HG02571 (cell line): Measurements from ENCODE around the gene JUN.

Experiments used
- ATAC-seq: cut with Tn5 transposase; IDR thresholded peaks from one replicate; pipeline ENCODE4 v1.9.1; 2021; ENCODE audit warnings: mild to moderate bottlenecking, moderate library complexity; ENCODE audit not compliant: unreplicated experiment

JUN gene

DNA sequence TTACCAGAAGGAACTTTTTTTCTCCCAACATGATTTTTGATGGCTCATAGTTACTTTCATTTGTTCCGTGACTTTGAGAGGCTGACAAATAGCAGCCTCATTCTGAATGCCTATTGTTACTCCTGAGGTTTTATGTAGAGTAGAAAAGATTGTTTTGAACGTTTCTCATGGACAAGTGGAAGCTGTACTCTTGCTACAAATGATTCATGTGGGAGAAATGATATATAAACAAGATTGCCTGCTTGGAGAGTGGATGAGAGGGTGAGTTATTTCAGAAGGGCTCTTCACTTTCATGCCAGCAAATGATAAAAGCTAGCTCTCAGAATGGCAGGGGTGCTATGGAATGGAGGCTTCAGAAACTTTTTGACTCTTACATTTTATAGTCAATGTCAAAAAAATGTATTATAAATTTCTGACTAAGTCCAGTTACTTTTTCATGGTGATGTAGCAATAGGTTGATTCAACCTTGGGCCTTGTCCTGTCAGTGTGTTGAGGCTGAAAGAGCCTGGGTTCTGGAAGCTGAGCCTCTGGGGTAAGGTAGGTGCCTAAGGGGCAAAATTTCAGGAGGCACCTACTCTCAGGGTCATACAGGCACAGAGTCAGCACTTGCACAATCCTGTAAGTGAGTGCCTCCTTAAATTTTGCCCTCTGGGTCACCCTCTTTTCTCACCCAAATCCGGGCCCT is 19.4 kb downstream of the JUN start:
- no peak for ATAC-seq

GRCh38 chr1:58763214-58763613 is 20.6 kb downstream of the JUN start:
- no peak for ATAC-seq

- no peak for ATAC-seq
Observed at GRCh38 chr1:58762806-58763205, 21.0 kb downstream of the JUN start.

DNA sequence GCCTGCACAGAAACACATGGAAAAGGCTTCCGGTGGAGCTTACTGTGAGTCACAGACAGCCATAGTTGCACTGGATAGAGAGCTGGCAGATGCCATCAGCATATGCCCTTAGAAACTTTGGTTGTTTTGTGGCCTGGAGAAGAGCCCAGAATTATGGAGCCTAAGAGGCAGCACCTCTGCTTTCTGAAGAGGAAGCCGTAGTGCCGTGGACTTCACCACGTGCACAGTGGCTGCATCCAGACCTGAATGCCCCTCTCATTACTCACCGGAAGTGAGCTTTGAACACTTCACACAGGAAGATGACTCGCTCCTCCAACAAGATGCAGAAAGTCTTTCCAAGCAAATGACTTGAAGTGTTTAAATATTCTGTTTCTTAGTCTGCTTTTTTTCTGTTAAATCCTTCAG is 28.4 kb downstream of the JUN start:
- ATAC-seq, result no peak

DNA sequence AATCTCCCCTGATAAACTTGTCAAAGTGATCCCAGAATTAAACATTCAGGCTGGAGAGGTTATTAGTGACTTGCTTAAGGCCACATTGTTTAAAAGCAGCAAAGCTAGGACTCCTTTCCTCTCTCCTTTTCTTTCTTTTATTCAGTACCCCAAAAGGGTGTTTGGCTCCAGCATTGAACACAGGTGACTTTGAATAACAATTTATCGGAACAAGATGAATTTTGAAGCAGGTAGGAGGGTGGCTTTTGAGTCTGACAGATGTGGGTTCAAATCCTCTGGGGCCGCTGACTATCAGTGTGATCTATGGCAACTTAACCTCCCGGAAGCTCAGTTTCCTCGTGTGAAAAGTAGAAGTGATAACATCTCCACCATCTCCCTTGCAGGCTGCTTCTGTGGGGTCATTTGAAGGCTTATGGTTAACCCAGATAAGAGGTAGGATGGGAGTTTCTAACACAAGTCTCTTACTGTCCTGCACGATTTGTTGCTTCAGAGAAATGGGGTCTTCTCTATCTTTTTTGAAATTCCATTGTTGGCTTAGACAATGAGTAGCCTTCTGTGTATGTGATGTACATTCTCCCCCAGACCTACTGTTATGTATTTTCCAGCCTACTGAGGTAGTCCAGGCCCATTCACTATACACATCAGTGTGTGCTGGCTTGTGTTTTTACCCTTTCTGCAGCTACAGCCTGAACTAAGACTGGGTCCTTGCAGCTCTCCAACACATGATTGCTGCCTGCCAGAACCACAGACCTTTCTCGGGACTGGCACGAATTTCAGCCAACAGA is 29.0 kb downstream of the JUN start:
- ATAC-seq, result no peak

- no peak for ATAC-seq
Observed at GRCh38 chr1:58754073-58754613, 29.7 kb downstream of the JUN start.

- ATAC-seq, result no peak
Observed at GRCh38 chr1:58753431-58753866, 30.4 kb downstream of the JUN start.

- ATAC-seq, result no peak
Observed at GRCh38 chr1:58749646-58750045, 34.2 kb downstream of the JUN start.

DNA sequence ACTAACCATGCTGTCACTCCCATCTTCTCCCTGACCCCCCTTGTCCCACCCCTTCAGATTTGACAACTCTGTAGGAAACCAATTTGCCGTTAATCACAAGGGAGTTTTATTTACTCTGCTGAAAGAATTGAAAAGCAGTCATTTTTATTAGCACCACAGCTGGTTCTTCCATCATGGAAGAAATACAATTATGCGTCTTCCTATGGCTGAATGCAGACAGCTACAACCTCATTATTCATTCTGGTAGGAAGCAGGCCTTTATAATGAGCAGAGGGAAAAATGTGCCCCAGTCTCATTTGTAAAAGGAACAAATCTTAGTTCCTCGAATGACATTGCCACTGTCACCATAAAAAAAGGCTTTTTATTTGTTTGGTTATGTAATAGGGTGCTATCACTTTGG is 35.2 kb downstream of the JUN start:
- no peak for ATAC-seq

DNA sequence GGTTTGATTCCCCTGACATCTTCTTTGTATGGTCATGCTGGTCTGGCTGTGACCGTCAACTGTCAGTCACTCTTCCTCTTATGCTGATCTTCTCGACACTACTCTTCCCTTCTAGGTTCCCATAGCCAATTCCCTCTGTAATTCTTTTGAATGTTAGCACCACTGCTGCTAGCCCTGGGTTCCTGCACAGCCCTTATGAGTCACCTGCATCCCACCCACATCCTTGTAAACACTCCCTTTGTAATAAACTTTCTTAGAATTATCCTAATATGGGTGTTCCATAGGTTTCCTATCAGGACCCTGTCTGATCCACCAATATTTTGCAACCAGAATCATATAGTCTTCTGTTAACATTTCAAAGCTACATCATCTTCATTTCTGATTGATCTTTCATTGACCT is 37.1 kb downstream of the JUN start:
- ATAC-seq, result no peak

DNA sequence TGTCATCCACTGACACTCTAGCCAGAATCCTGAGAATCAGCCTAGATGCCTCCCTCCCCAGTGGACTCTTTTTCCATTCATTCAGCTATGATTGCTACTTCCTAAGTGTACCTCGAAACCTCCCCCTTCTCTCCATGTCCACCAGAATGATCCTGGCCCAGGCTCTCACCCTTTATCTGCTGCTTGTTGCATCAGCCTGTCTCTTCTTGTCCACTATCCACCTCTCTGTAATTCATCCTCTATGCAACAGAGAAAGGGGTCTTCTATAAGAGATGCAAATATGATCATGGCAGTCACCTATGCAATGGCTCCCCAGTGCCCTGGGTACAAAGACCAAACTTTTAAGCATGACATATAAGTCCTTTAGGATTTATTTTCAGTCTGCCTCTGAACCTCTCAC is 37.7 kb downstream of the JUN start:
- ATAC-seq, result no peak

DNA sequence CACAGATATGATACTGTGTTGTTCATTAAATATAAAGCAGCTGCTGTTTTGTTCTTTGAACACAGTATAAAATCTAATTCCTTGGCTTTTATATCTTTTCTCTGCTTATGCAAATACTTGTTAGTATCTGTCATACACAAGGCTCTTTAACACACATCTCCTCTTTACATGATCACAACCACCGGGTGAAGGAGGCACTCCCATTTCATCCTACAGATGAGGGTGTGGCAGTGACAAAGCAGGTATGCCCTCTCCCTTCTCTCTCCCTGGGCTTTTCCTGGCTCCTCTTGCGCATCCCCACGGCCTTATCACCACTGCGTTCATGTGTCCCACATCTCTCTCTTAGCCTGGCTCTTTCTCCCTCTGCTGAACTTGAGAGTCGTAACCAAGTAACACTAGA is 38.2 kb downstream of the JUN start:
- no peak for ATAC-seq

GRCh38 chr1:58745117-58745516 is 38.7 kb downstream of the JUN start:
- no peak for ATAC-seq

GRCh38 chr1:58741678-58742553 is 41.9 kb downstream of the JUN start:
- no peak for ATAC-seq

GRCh38 chr1:58739856-58740466 is 43.9 kb downstream of the JUN start:
- no peak for ATAC-seq

DNA sequence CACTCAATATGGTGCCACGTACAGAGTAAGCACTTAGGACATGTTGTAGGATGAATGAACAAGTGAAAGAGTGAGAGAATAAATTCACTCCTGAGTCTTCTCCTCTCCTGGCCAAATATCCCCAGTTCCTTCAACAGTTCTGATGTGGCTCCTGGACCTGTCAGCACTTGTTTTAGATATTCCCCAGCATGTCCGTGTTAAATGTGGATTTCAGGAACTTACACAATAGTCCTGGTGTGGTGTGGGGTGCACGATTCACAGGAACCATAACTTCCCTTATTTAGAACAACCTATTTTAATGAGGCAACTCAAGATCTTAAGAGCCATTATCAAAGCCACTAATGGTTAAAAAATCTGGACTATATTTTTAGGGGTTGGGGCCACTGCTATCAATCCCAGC is 45.0 kb downstream of the JUN start:
- ATAC-seq, result no peak

GRCh38 chr1:58735586-58735985 is 48.3 kb downstream of the JUN start:
- no peak for ATAC-seq

DNA sequence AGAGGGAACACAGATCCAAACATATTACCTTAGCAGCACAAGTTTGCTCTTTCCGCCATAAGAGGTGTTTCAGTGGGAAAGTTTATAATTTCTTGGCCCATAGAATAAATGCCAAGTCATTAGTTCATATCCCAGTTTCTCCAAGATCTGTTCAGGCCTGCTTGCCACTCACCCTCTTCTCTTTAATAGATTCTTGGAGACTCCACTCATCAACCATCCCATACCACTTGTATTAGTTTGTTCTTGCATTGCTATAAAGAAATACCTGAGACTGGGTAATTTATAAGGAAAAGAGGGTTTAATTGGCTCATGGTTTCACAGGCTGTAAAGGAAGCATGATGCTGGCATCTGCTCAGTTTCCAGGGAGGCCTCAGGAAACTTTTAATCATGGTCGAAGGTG is 49.2 kb downstream of the JUN start:
- no peak for ATAC-seq

DNA sequence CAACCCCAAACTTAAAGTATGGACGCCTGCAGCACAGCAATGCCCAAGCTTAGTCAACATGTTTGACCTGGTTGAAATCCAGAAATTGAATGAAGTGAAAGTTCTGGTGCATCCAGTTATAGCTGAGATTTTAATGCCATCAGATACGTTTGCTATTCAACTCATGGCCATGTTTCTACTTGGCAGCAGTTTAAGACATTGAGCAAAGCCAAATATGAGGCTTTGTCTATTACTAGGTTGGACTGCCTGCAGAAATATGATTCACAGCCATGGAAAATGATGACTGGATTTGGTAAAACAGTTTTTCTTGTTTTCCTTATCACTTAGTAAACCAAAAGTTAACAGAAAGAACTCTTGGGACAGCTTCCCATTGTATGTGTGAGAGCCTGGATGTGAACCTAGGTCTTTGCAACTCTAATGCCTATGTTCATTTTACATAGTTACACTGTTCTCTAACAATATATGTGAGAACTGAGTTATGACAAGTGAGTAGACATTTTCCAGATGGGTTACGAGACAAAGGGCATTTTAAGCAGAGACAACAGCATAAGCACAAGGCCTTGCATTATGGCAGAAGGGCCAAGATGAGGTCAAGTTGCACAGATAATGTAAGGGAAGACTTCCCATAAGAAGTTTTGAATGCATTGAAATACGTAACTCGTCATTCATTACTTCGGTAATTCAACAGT is 51.6 kb downstream of the JUN start:
- no peak for ATAC-seq
